HG03378 (cell line): ENCODE results near the gene NRTN.
"Not testable (repeated sequence)": the region's sequence is repeated elsewhere in the genome, so short reads cannot be mapped to it uniquely, and the experiment has no call there.

ENCODE experiments used
- ATAC-seq: cut with Tn5 transposase; IDR thresholded peaks from one replicate; pipeline ENCODE4 v1.9.1; 2021; ENCODE audit warnings: mild to moderate bottlenecking, moderate library complexity; ENCODE audit not compliant: unreplicated experiment

Gene NRTN

GRCh38 chr19:5832527-5833216, 27.8 kb downstream of the NRTN start:
- ATAC-seq = no peak

GRCh38 chr19:5837761-5838352, 33.0 kb downstream of the NRTN start:
- ATAC-seq = no peak

DNA sequence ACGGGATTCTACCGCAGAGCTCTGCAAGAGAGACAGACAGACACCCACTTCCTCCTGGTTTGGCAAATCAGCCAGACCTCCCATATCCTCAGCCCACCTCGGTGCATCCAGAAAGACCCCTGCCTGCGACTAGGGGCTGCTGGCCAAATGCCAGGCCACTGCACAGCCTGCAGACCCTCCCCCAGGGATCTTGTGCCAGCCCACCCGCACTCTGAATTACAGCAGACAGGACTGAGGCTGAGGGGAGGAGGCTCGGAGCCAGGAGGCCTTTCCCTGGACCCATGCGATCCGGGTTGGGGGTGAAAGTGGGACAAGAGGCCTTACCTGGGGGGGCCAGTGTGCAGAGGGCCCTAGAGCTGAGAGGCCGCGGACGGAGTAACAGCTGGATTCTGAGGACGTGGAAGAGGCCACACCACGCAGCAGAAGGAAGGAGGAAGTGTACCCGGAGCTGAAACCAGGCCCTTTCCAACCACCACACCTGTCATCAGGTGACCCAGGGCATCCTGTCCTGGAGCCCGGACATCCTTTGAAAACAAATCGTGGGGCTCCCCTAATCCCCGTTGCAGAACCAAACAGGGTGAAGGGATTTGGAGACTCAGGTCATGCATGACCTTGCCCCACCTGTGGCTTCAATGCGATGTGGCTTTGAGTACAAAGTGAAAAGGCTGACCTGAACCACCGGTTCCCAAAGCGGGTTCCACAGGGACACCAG, 33.6 kb downstream of the NRTN start:
- ATAC-seq = no peak

DNA sequence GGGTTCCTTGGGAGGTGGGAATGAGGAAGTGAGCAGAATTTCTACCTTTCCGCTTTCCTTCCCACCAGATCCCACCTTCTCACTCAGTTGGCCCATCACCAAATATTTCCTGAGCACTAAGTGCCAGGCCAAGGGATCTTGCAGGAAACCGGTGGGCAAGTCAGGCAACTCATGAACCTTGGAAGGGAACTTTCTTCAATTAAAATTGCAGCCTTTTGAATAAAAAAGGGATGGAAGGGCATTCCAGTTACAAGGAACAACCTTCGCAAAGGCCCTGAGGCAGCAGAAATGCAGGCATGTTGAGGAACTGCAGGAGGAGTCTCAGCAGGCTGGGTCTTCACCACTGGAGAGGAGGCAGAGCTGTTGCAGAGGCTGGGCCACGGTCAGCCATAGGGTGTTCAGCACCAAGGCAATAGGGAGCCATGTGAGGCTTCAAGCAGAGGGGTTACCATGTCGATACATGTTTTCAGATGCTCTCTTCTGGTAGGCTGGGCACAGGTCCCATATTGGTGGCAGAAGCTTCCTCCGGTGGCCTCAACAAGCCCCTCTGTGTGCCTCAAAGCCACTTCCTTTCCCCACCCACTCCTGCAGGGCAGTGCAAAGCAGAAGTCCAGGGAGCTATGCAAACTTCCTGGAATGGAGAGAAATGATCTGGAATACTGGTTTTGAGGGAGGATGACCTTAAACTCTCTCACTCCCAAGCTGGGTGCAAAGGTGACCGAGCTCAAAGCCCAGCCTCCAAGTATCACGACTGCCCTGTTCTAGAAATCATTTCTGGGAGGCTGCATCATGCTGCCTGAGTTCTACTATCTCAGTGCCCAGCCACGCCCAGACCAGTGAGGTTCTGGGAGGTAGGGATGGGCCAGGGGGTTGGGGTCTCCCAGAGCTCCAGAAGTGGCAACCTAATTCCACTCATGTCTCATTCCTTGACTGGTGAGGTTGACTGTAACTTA, 34.5 kb downstream of the NRTN start, which contains the start of gene FUT6:
Gene FUT6 (minus strand): TSS at position 638 of the 953 bp plus-strand sequence. CDS start 7,135 bp downstream, outside the sequence.
- no peak for ATAC-seq

- not testable (repeated sequence) for ATAC-seq
Observed at GRCh38 chr19:5841735-5842111, 36.9 kb downstream of the NRTN start.

- no peak for ATAC-seq
Observed at GRCh38 chr19:5843295-5843927, 38.5 kb downstream of the NRTN start.

GRCh38 chr19:5844456-5845433, 39.9 kb downstream of the NRTN start:
- ATAC-seq = no peak

- not testable (repeated sequence) for ATAC-seq
Observed at GRCh38 chr19:5847846-5848245, 43.0 kb downstream of the NRTN start.

DNA sequence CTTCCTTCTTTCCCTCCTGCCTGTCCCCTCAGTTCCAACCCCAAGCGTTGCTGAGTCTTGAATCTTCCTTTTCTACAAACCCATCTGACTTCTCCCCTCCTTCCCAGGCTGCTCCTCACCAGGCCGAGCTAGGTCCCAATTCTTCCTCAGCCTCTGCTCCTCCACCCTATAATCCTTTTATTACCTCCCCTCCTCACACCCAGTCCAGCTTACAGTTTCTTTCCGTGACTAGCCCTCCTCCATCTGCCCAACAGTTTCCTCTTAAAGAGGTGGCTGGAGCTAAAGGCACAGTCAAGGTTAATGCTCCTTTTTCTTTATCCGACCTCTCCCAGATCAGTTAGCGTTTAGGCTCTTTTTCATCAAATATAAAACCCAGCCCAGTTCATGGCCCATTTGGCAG, 43.8 kb downstream of the NRTN start:
- not testable (repeated sequence) for ATAC-seq

GRCh38 chr19:5850189-5850588, 45.3 kb downstream of the NRTN start:
- ATAC-seq = no peak

DNA sequence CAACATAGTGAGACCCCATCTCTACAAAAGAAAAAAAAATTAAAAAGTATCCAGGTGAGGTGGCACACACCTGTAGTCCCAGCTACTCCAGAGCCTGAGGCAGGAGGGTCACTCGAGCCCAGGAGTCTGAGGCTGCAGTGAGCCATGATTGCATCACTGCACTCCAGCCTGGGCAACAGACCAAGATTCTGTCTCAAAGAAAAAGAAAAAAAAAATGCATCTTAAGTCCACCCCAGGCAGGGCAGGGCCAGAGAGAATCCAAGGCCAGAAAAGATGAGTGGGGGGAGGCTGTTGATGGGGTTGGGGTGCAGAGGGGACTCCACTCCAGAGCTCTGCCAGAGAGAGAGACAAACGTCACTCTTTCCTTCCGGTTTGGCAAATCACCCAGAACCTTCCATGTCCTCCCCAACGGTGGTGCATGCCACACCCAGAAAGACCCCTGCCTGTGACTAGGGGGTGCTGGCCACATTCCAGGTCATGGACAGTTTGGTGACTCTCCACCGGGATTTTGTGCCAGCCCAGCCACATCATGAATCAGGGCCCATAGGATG, 46.0 kb downstream of the NRTN start:
- no peak for ATAC-seq

GRCh38 chr19:5851302-5851701, 46.4 kb downstream of the NRTN start, which contains the start of gene FUT3:
Gene FUT3, minus strand, starts transcription at chr19:5851449.
- no peak for ATAC-seq

DNA sequence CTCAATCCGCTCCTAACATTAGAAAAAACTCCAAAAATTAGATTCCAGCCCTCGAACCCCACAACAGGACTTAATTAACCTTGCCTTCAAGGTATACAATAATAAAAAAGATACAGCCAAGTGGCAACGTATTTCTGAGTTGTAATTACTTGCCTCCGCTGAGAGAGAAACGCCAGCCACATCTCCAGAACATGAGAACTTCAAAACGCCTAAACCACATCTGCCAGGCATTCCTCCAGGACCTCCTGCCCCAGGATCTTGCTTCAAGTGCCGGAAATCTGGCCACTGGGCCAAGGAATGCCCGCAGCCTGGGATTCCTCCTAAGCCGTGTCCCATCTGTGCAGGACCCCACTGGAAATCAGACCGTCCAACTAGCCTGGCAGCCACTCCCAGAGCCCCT, 49.3 kb downstream of the NRTN start:
- not testable (repeated sequence) for ATAC-seq

GRCh38 chr19:5855151-5855550, 50.3 kb downstream of the NRTN start:
- ATAC-seq = not testable (repeated sequence)

DNA sequence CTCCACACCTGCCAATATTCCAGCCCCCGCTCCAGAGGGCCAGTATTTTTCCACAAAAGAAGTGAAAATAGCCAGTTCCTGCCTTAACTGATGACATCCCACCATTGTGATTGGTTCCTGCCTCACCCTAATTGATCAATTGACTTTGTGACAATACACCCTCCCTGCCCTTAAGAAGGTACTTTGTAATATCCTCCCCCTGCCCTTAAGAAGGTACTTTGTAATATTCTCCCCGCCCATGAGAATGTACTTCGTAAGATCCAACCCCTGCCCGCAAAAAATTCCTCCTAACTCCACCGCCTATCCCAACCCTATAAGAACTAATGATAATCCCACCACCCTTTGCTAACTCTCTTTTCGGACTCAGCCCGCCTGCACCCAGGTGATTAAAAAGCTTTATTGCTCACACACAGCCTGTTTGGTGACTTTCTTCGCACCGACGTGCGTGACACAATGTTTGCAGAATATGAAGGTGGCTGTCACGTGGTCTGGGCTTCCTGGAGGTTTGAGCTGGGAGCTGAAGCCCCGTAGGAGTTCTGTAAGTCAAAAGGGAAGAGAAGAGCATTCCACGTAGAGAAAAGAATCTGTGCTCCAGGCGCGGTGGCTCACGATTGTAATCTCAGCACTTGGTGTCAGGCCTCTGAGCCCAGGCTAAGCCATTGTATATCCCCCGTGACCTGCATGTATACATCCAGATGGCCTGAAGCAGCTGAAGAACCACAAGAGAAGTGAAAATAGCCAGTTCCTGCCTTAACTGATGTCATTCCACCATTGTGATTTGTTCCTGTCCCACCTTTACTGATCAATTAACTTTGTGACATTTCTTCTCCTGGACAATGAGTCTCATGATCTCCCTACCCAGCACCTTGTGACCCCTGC, 52.6 kb downstream of the NRTN start:
- ATAC-seq = no peak

GRCh38 chr19:5863030-5863665, 58.3 kb downstream of the NRTN start:
- no peak for ATAC-seq

GRCh38 chr19:5864013-5864720, 59.3 kb downstream of the NRTN start:
- no peak for ATAC-seq
